Upper lobe of left lung (tissue), 4 donors: ENCODE measurements around the gene PSMA6.
A peak's percentile ranks its signal among the peaks of the same experiment; 100 is the strongest.

ENCODE experiments used
- EP300 ChIP-seq, 4 donors: sonication (generic); formaldehyde crosslinking; IDR thresholded peaks; one replicate each; pipeline ENCODE4 v1.5.1; 2017; ENCODE audit warnings: antibody characterized with exemption in 4 of 4, control low read depth in 2 of 4
- POLR2A ChIP-seq, 4 donors: fragments of 450-650 bp; IDR thresholded peaks; one replicate each; pipeline ENCODE4 v1.5.1; 2016 to 2017; ENCODE audit warnings: antibody characterized with exemption in 4 of 4, mild to moderate bottlenecking in 2 of 4
- POLR2AphosphoS5 ChIP-seq, 2 donors: sonication (generic); formaldehyde crosslinking; IDR thresholded peaks; one replicate each; pipeline ENCODE4 v1.5.1; 2017; ENCODE audit warnings: antibody characterized with exemption in 2 of 2
- TF ChIP-seq, protein P1 (sequence below), 6 experiments: fragments of 450-650 bp in 4 of 6; fragments of 200-600 bp in 2 of 6; sonication (generic) in 2 of 6; IDR thresholded peaks; one replicate each; pipeline ENCODE4 v1.5.1; 2016 to 2019; ENCODE audit warnings: antibody characterized with exemption in 6 of 6

GRCh38 chr14:35333797-35334743 lies 41.9 kb downstream of the PSMA6 start:
- TF ChIP-seq, protein P1, sequence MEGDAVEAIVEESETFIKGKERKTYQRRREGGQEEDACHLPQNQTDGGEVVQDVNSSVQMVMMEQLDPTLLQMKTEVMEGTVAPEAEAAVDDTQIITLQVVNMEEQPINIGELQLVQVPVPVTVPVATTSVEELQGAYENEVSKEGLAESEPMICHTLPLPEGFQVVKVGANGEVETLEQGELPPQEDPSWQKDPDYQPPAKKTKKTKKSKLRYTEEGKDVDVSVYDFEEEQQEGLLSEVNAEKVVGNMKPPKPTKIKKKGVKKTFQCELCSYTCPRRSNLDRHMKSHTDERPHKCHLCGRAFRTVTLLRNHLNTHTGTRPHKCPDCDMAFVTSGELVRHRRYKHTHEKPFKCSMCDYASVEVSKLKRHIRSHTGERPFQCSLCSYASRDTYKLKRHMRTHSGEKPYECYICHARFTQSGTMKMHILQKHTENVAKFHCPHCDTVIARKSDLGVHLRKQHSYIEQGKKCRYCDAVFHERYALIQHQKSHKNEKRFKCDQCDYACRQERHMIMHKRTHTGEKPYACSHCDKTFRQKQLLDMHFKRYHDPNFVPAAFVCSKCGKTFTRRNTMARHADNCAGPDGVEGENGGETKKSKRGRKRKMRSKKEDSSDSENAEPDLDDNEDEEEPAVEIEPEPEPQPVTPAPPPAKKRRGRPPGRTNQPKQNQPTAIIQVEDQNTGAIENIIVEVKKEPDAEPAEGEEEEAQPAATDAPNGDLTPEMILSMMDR (IDR thresholded peaks at IDR 0.05): peak in 2 of 6 experiments; percentile 4 to 9
- TF ChIP-seq POLR2AphosphoS5 (IDR thresholded peaks at IDR 0.05): peak in 1 of 2 donors; percentile 13
- TF ChIP-seq EP300 (IDR thresholded peaks at IDR 0.05): no peak
- no peak for TF ChIP-seq POLR2A (IDR thresholded peaks at IDR 0.05)
